Memory B cell (primary cell): Measurements from ENCODE around the gene CEACAM16.
"Not testable (repeated sequence)": the region's sequence is repeated elsewhere in the genome, so short reads cannot be mapped to it uniquely, and the experiment has no call there.

Experiments used
- ATAC-seq: fragments of 150-1000 bp; cut with Tn5 transposase; 2 replicates; pipeline ENCODE4 v1.10.0; 2021; ENCODE audit warnings: low read depth, mild to moderate bottlenecking, moderate library complexity
- DNase-seq, 2 donors: peaks; one replicate each; pipeline ENCODE4 v3.0.0; 2022; ENCODE audit warnings: low spot score in 2 of 2
- H3K27ac Mint-ChIP-seq: one replicate; pipeline ENCODE4 v1.8.0; 2022; ENCODE audit warnings: mild to moderate bottlenecking, moderate library complexity, mixed read lengths
- H3K27me3 Mint-ChIP-seq: one replicate; pipeline ENCODE4 v1.8.0; 2022; ENCODE audit warnings: mixed read lengths
- H3K36me3 Mint-ChIP-seq: one replicate; pipeline ENCODE4 v1.8.0; 2022; ENCODE audit warnings: mild to moderate bottlenecking, mixed read lengths
- H3K4me1 Mint-ChIP-seq: one replicate; pipeline ENCODE4 v1.8.0; 2022; ENCODE audit warnings: mixed read lengths
- H3K4me3 Mint-ChIP-seq: one replicate; pipeline ENCODE4 v1.8.0; 2022; ENCODE audit warnings: mild to moderate bottlenecking, moderate library complexity, mixed read lengths
- H3K9me3 Mint-ChIP-seq: one replicate; pipeline ENCODE4 v1.8.0; 2022; ENCODE audit warnings: mixed read lengths

The CEACAM16 gene

GRCh38 chr19:44666852-44667556, 31.9 kb upstream of the CEACAM16 start:
- Mint-ChIP-seq H3K27ac (no peak overlapping the region), H3K36me3 (no peaks in the 10 kb centered on the region), H3K27me3 (peaks cover 9% of the 10 kb centered on the region), H3K9me3 (no peaks in the 10 kb centered on the region), H3K4me3 (no peak overlapping the region), H3K4me1 (no peaks in the 10 kb centered on the region)
- DNase-seq (no peak), ATAC-seq (no peak)

- no peaks in the 10 kb centered on the region for H3K4me1 Mint-ChIP-seq
- H3K36me3 Mint-ChIP-seq: no peaks in the 10 kb centered on the region
- DNase-seq (no peak), ATAC-seq (no peak)
- no peaks in the 10 kb centered on the region for H3K9me3 Mint-ChIP-seq
- H3K4me3 Mint-ChIP-seq: no peak overlapping the region
- H3K27ac Mint-ChIP-seq: no peak overlapping the region
- peaks cover 6% of the 10 kb centered on the region for H3K27me3 Mint-ChIP-seq
Measured at GRCh38 chr19:44668985-44669764, 29.8 kb upstream of the CEACAM16 start.

- DNase-seq, H3K36me3 Mint-ChIP-seq, H3K27ac Mint-ChIP-seq, H3K9me3 Mint-ChIP-seq, H3K27me3 Mint-ChIP-seq, ATAC-seq, H3K4me1 Mint-ChIP-seq, H3K4me3 Mint-ChIP-seq: not testable (repeated sequence)
Measured at GRCh38 chr19:44670027-44670426, 28.9 kb upstream of the CEACAM16 start.

- H3K36me3 Mint-ChIP-seq: no peaks in the 10 kb centered on the region
- ATAC-seq: no peak
- H3K4me3 Mint-ChIP-seq: no peak within 1 kb of the TSS
- no peaks in the 10 kb centered on the region for H3K4me1 Mint-ChIP-seq
- no peak for DNase-seq
- peaks cover 9% of the 10 kb centered on the region for H3K27me3 Mint-ChIP-seq
- no peaks in the 10 kb centered on the region for H3K9me3 Mint-ChIP-seq
- no peak within 1 kb of the TSS for H3K27ac Mint-ChIP-seq
Measured at GRCh38 chr19:44671400-44671799, 27.6 kb upstream of the CEACAM16 start, which contains the start of gene CEACAM19. TSS of gene CEACAM19 (plus strand) at chr19:44671482. CDS start at chr19:44671932, 450 bp downstream.

DNA sequence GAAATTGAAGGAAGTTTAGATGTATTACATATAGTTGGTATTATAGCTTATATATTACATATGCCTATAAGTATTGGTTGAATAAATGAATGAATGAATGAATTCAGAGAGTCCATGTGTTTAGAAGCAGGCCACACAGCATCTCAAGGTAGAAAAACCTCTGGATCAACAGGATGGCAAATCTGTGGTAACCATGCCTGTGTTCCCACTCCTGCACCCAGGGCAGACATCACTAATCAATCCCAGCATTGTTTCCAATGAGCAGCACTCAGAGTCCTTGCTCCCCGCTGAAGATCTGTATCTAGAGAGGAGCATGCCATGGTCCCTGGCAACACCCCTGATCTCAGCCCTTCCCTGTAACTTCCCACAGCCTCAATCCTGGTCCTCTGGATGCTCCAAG, 26.7 kb upstream of the CEACAM16 start:
- Mint-ChIP-seq H3K36me3 (no peaks in the 10 kb centered on the region), H3K4me3 (no peak overlapping the region), H3K9me3 (no peaks in the 10 kb centered on the region), H3K27me3 (peaks cover 9% of the 10 kb centered on the region), H3K4me1 (no peaks in the 10 kb centered on the region), H3K27ac (no peak overlapping the region)
- no peak for ATAC-seq
- DNase-seq: no peak

- ATAC-seq (no peak), DNase-seq (no peak)
- Mint-ChIP-seq H3K4me1 (no peaks in the 10 kb centered on the region), H3K36me3 (no peaks in the 10 kb centered on the region), H3K27me3 (peaks cover 9% of the 10 kb centered on the region), H3K27ac (no peak overlapping the region), H3K4me3 (no peak overlapping the region), H3K9me3 (no peaks in the 10 kb centered on the region)
Measured at GRCh38 chr19:44673510-44673909, 25.4 kb upstream of the CEACAM16 start.

- Mint-ChIP-seq H3K36me3 (no peaks in the 10 kb centered on the region), H3K27me3 (peaks cover 10% of the 10 kb centered on the region), H3K27ac (no peak overlapping the region), H3K4me3 (no peak overlapping the region), H3K9me3 (no peaks in the 10 kb centered on the region), H3K4me1 (no peaks in the 10 kb centered on the region)
- no peak for DNase-seq
- no peak for ATAC-seq
Measured at GRCh38 chr19:44675521-44675920, 23.4 kb upstream of the CEACAM16 start.

DNA sequence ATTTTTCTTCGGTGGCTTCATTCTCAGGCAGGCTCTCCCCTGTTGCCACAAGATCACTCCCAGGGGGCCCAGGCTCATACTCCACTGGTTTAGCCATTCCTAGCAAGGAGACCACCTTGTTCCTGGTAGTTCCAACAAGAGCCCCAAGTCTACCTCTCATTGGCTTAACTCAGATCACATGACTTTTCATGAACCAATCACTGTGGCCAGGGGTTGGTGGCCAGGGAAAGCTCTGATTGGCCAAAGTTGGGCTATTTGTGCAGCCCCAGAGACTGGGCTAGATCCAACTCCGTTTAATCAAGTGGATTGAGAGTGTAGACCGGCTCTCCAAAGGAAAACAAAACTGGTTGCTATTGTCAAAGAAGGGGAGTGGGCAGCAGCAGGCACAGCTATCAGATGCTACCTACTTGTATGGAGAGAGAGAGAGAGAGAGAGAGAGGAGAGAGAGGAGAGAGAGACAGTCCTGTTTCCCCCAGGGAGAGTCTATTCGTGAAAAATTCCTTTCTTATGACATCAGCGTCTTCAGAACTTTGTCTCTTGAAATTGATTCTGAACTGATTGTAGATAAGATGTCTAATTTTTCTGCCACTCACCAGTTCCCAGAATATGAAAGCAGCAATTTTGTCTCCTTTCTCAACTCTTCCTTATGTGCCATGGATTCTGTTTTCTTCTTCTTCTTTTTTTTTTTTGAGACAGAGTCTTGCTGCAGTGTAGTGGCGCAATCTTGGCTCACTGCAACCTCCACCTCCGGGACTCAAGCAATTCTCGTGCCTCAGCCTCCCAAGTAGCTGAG, 21.7 kb upstream of the CEACAM16 start:
- Mint-ChIP-seq H3K27me3 (peaks cover 12% of the 10 kb centered on the region), H3K27ac (no peak overlapping the region), H3K9me3 (no peaks in the 10 kb centered on the region), H3K4me1 (no peaks in the 10 kb centered on the region), H3K36me3 (no peaks in the 10 kb centered on the region), H3K4me3 (no peak overlapping the region)
- no peak for DNase-seq
- ATAC-seq: no peak

GRCh38 chr19:44680536-44680935, 18.4 kb upstream of the CEACAM16 start:
- DNase-seq (no peak), ATAC-seq (no peak)
- no peaks in the 10 kb centered on the region for H3K9me3 Mint-ChIP-seq
- H3K27ac Mint-ChIP-seq: no peak overlapping the region
- no peak overlapping the region for H3K4me3 Mint-ChIP-seq
- peaks cover 13% of the 10 kb centered on the region for H3K27me3 Mint-ChIP-seq
- H3K4me1 Mint-ChIP-seq: peaks cover 7% of the 10 kb centered on the region
- H3K36me3 Mint-ChIP-seq: no peaks in the 10 kb centered on the region

GRCh38 chr19:44681992-44682790, 16.8 kb upstream of the CEACAM16 start:
- H3K4me3 Mint-ChIP-seq: no peak overlapping the region
- DNase-seq (no peak), ATAC-seq (no peak)
- H3K27me3 Mint-ChIP-seq: peaks cover 17% of the 10 kb centered on the region
- no peaks in the 10 kb centered on the region for H3K9me3 Mint-ChIP-seq
- no peak overlapping the region for H3K27ac Mint-ChIP-seq
- H3K4me1 Mint-ChIP-seq: peaks cover 7% of the 10 kb centered on the region
- H3K36me3 Mint-ChIP-seq: no peaks in the 10 kb centered on the region

DNA sequence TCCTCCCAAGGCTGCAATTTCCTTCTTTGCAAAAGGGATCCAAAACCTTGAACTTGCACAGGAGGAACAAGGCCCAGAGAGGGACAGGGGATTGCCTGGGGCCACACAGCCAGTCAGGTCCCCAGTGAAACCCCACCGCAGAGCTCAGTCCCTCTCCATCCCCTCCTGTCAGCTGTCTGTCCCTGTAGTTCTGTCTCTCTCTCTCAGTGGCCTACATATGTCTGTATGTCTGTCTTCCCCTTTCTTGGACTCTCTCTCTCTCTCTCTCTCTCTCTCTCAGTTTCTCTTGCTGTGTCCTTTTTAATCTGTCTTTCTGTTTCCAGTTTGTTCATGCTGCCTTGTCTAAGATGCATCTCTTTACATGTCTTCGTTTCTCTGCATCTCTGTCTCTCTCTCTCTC, 16.1 kb upstream of the CEACAM16 start:
- ATAC-seq: no peak
- Mint-ChIP-seq H3K27me3 (peaks cover 17% of the 10 kb centered on the region), H3K4me1 (peaks cover 7% of the 10 kb centered on the region), H3K36me3 (no peaks in the 10 kb centered on the region), H3K9me3 (no peaks in the 10 kb centered on the region), H3K27ac (no peak overlapping the region), H3K4me3 (no peak overlapping the region)
- DNase-seq: no peak

- ATAC-seq: no peak
- Mint-ChIP-seq H3K36me3 (no peaks in the 10 kb centered on the region), H3K4me3 (no peak overlapping the region), H3K9me3 (no peaks in the 10 kb centered on the region), H3K4me1 (peaks cover 7% of the 10 kb centered on the region), H3K27me3 (peaks cover 20% of the 10 kb centered on the region), H3K27ac (no peak overlapping the region)
- DNase-seq: no peak
Measured at GRCh38 chr19:44683434-44684210, 15.3 kb upstream of the CEACAM16 start.

DNA sequence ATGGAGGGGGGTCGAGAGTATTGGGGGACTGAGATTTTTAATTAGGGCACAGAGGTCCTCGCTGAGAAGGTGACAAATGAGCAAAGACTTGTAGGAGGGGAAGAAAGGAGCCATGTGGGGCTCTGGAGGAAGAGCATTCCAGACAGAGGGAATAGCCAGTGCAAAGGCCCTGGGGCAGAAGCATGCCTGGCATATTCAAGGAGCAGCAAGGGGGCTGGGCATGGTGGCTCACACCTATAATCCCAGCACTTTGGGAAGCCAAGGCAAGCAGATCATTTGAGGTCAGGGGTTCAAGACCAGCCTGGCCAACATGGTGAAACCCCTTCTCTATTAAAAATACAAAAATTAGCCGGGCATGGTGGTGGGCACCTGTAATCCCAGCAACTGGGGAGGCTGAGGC, 14.6 kb upstream of the CEACAM16 start:
- H3K9me3 Mint-ChIP-seq, ATAC-seq, H3K36me3 Mint-ChIP-seq, DNase-seq, H3K27ac Mint-ChIP-seq, H3K4me3 Mint-ChIP-seq: not testable (repeated sequence)
- H3K4me1 Mint-ChIP-seq: peaks cover 12% of the 10 kb centered on the region
- peaks cover 21% of the 10 kb centered on the region for H3K27me3 Mint-ChIP-seq
